Peyer's patch (tissue), 4 donors: Measurements from ENCODE around the gene PMPCB. TPM values are rescaled to one million over a fixed set of nuclear protein-coding genes. Genes with fewer than 3 reads are reported as not detected.

Source experiments
- DNase-seq, 3 donors: peaks; one replicate each; pipeline ENCODE4 v3.0.0-alpha.2; 2017 to 2019
- H3K27ac ChIP-seq, 4 donors: fragments of 200-600 bp; sonication (generic); one replicate each; pipeline ENCODE4 v1.5.1; 2016 to 2019
- H3K27me3 ChIP-seq, 2 donors: fragments of 200-600 bp; sonication (generic); one replicate each; pipeline ENCODE4 v1.5.1; 2019
- H3K36me3 ChIP-seq, 3 donors: fragments of 200-600 bp; sonication (generic); one replicate each; pipeline ENCODE4 v1.5.1; 2016 to 2019
- H3K4me1 ChIP-seq, 4 donors: fragments of 200-600 bp; sonication (generic); one replicate each; pipeline ENCODE4 v1.5.1; 2016 to 2019
- H3K4me3 ChIP-seq, 4 donors: fragments of 200-600 bp; sonication (generic); 1 replicate in 3 of 4; 2 replicates in 1 of 4; pipeline ENCODE4 v1.5.1; 2016 to 2019; ENCODE audit warnings: mild to moderate bottlenecking in 1 of 4
- H3K9me3 ChIP-seq, 4 donors: fragments of 200-600 bp; sonication (generic); one replicate each; pipeline ENCODE4 v1.5.1; 2016 to 2019; ENCODE audit warnings: mild to moderate bottlenecking in 1 of 4
- POLR2A ChIP-seq, 2 donors: fragments of 450-650 bp; IDR thresholded peaks; one replicate each; pipeline ENCODE4 v1.5.1; 2017; ENCODE audit warnings: antibody characterized with exemption in 2 of 2, mild to moderate bottlenecking in 2 of 2, moderate library complexity in 2 of 2
- total RNA-seq, 4 donors: library from RNA; depleted of rRNA; stranded (reverse); fragments of >200 nt; gene quantifications; one replicate each; pipeline ENCODE4 v1.1.0, GENCODE V29; 2016
- TF ChIP-seq, protein P1 (sequence below), 6 experiments: fragments of 450-650 bp in 4 of 6; fragments of 200-600 bp in 2 of 6; sonication (generic) in 1 of 6; IDR thresholded peaks; one replicate each; pipeline ENCODE4 v1.5.1; 2017 to 2019; ENCODE audit warnings: antibody characterized with exemption in 6 of 6, mild to moderate bottlenecking in 3 of 6, moderate library complexity in 1 of 6

The PMPCB gene
- total RNA-seq, 4 donors from 2014 or later, result 35.5 to 48.2 (median 37.7) TPM

DNA sequence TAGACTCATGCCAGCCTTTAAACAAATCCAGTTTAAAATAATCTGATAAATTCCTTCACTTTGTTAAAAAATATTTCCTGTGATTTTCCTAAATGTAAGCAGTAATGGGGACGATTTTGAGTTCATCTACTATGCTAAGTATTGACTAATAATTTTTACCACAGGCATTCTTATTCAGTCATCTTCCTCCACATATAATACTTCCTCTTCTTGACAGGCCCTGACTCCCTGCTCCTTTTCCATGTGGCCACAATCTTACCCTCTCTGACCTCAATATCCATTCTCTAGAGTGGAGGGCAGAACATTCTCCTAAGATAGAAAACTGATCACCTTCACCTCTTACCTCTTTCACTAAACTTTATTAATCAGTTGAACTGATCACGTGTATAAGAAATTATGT, 39.5 kb downstream of the PMPCB start:
- H3K4me3 ChIP-seq, result no peak overlapping the region
- DNase-seq, result no peak
- no peaks in the 10 kb centered on the region for H3K4me1 ChIP-seq
- H3K27me3 ChIP-seq, result no peaks in the 10 kb centered on the region
- TF ChIP-seq POLR2A (IDR thresholded peaks at IDR 0.05), result no peak
- TF ChIP-seq, protein P1, sequence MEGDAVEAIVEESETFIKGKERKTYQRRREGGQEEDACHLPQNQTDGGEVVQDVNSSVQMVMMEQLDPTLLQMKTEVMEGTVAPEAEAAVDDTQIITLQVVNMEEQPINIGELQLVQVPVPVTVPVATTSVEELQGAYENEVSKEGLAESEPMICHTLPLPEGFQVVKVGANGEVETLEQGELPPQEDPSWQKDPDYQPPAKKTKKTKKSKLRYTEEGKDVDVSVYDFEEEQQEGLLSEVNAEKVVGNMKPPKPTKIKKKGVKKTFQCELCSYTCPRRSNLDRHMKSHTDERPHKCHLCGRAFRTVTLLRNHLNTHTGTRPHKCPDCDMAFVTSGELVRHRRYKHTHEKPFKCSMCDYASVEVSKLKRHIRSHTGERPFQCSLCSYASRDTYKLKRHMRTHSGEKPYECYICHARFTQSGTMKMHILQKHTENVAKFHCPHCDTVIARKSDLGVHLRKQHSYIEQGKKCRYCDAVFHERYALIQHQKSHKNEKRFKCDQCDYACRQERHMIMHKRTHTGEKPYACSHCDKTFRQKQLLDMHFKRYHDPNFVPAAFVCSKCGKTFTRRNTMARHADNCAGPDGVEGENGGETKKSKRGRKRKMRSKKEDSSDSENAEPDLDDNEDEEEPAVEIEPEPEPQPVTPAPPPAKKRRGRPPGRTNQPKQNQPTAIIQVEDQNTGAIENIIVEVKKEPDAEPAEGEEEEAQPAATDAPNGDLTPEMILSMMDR (IDR thresholded peaks at IDR 0.05), result no peak
- H3K36me3 ChIP-seq, result peaks cover 0 to 83% (median 0%) of the 10 kb centered on the region in 3 donors
- no peaks in the 10 kb centered on the region for H3K9me3 ChIP-seq
- H3K27ac ChIP-seq, result no peak overlapping the region

DNA sequence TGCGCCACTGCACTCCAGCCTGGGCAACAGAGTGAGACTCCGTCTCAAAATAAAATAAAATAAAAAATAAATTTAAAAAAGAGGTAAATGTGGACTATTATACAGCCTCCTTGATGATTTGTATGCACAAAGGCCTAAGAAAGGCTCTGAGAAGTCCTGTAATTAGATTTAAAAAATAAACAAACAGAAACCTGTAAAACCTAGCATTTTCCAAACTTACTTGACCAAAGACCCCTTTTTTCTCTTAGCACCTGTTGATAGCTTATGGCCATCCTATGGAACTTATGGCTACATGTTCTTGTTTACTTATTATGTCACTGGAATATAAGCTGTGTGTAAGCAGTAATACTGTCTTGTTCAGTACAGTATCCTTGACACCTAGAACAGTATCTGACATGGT, 41.6 kb downstream of the PMPCB start:
- Histone ChIP-seq H3K27ac (no peak overlapping the region), H3K9me3 (no peaks in the 10 kb centered on the region), H3K36me3 (peaks cover 0 to 72% (median 0%) of the 10 kb centered on the region in 3 donors), H3K4me3 (no peak overlapping the region), H3K27me3 (no peaks in the 10 kb centered on the region), H3K4me1 (peaks cover 0 to 14% (median 0%) of the 10 kb centered on the region in 4 donors)
- TF ChIP-seq POLR2A (IDR thresholded peaks at IDR 0.05), result no peak
- TF ChIP-seq, protein P1 (IDR thresholded peaks at IDR 0.05), result no peak
- no peak for DNase-seq

DNA sequence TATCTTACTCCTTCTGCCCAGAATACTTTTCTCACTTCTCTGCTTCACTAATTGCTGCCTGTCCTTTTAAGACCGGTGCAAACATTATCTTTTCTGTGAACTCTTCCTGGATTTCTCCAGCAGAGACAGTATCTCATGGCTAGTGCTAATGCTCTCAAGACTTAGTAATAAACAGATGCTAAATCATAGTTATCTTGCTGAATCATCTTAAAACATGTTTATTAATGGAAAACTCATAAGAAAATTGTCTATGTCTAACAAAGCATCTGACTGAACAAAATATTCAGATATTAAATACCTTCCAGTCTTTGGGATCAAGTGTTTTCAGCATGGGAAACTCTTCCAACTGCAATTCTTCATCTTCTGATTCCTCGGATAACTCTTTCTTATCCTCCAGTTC, 44.2 kb downstream of the PMPCB start:
- H3K27ac ChIP-seq, result no peak overlapping the region
- no peaks in the 10 kb centered on the region for H3K27me3 ChIP-seq
- H3K4me1 ChIP-seq, result peaks cover 0 to 14% (median 0%) of the 10 kb centered on the region in 4 donors
- TF ChIP-seq, protein P1 (IDR thresholded peaks at IDR 0.05), result no peak
- TF ChIP-seq POLR2A (IDR thresholded peaks at IDR 0.05), result no peak
- no peak overlapping the region for H3K4me3 ChIP-seq
- peaks cover 0 to 50% (median 0%) of the 10 kb centered on the region in 3 donors for H3K36me3 ChIP-seq
- no peak for DNase-seq
- H3K9me3 ChIP-seq, result no peaks in the 10 kb centered on the region

DNA sequence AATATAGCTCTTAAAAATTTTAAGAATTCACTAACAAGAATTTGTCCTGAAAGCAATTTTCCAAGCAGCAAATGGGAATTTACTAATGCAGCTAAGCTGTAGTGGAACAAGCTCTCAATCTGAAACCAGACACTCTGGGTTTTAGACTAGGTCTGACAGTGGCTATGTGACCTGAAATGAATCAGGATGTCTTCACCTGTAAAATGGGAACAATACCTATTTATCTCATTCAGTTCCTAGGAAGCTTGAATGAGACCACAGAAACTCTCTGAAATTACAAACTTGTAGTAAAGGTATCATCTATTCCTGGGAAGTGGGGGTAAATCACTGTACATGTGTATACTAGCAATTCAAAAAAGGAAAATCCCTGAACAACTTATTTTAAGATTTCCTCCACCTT, 46.1 kb downstream of the PMPCB start:
- TF ChIP-seq POLR2A (IDR thresholded peaks at IDR 0.05), result no peak
- TF ChIP-seq, protein P1 (IDR thresholded peaks at IDR 0.05), result no peak
- no peaks in the 10 kb centered on the region for H3K27me3 ChIP-seq
- peak overlapping the region in 3 of 4 donors; percentile 77 to 85 (median 82) for H3K27ac ChIP-seq
- peak overlapping the region in 3 of 4 donors; percentile 73 to 93 (median 86) for H3K4me3 ChIP-seq
- no peak for DNase-seq
- H3K9me3 ChIP-seq, result no peaks in the 10 kb centered on the region
- peaks cover 0 to 32% (median 0%) of the 10 kb centered on the region in 3 donors for H3K36me3 ChIP-seq
- H3K4me1 ChIP-seq, result peaks cover 0 to 14% (median 0%) of the 10 kb centered on the region in 4 donors

DNA sequence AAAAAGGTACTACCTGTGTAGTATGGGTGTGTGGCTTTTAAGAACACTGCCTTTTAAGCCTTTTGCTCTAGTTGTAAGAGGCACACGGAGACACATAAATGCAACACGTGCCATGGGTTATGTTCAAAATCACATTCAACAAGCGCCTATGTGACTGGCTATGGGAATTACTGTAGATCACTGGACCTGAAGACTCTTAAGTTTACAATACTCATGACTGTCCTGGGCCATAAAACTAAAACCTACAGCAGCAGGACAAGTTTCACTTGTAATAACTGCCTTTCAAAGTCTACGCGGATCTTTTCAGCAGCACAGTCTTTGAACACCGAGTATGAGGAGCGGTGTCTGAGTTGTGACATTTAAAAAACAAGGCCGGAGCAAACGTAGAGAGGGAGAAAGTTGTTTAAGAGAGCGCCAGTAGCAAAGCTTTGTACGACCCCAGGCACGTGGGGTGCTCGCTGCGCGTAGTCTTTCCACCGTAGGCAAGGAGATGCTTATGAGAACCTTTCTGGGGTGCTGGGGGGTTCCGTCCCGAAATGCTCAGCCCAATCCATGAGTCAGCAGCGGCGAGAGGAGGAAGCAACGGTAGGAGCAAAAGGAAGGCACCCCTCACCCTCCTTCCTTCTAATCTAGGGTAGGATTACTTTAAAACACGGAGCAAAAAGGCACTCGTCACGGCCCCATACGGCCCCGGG, 46.7 kb downstream of the PMPCB start:
- Histone ChIP-seq H3K4me1 (peaks cover 0 to 20% (median 0%) of the 10 kb centered on the region in 4 donors), H3K4me3 (peak overlapping the region; percentile 73 to 93 (median 88)), H3K9me3 (no peaks in the 10 kb centered on the region), H3K36me3 (peaks cover 0 to 26% (median 0%) of the 10 kb centered on the region in 3 donors), H3K27ac (peak overlapping the region; percentile 77 to 85 (median 83)), H3K27me3 (no peaks in the 10 kb centered on the region)
- peak in 1 of 2 donors; percentile 21 for TF ChIP-seq POLR2A (IDR thresholded peaks at IDR 0.05)
- TF ChIP-seq, protein P1 (IDR thresholded peaks at IDR 0.05), result no peak
- peak in 2 of 3 donors; percentile 50 to 56 for DNase-seq
